Fibroblast of lung (primary cell): ENCODE results near the gene SGPL1. TPM values are rescaled to one million over a fixed set of nuclear protein-coding genes. Genes with fewer than 3 reads are reported as not detected.

Experiments used
- DNase-seq, 2 donors: peaks; one replicate each; pipeline versions ENCODE4 v3.0.0 to v3.0.0-alpha.2; 2010; ENCODE audit warnings: low read depth in 2 of 2
- H2AFZ ChIP-seq: 2 replicates; pipeline ENCODE4 v1.5.1; 2012; ENCODE audit warnings: low read length, control low read depth, inconsistent platforms
- H3K27ac ChIP-seq: 2 replicates; pipeline ENCODE4 v1.5.1; 2011; ENCODE audit warnings: low read length, control low read depth; ENCODE audit not compliant: insufficient read depth
- H3K27me3 ChIP-seq: 2 replicates; pipeline ENCODE4 v1.5.1; 2011; ENCODE audit warnings: mild to moderate bottlenecking, low read length; ENCODE audit not compliant: control insufficient read depth, insufficient read depth
- H3K36me3 ChIP-seq: 2 replicates; pipeline ENCODE4 v1.5.1; 2011; ENCODE audit warnings: low read length; ENCODE audit not compliant: control insufficient read depth, insufficient read depth
- H3K4me1 ChIP-seq: 2 replicates; pipeline ENCODE4 v1.5.1; 2011; ENCODE audit warnings: low read length; ENCODE audit not compliant: control insufficient read depth, insufficient read depth; ENCODE audit errors: extremely low read depth
- H3K4me2 ChIP-seq: 2 replicates; pipeline ENCODE4 v1.5.1; 2011; ENCODE audit warnings: low read length, control low read depth; ENCODE audit not compliant: insufficient read depth; ENCODE audit errors: extremely low read depth
- H3K4me3 ChIP-seq, 4 experiments: fragments of 200-600 bp in 1 of 4; sonication (generic) in 1 of 4; replicated peaks in 1 of 4; 2 replicates each; pipeline ENCODE4 v1.5.1; 2011 to 2016; ENCODE audit warnings: low read length in 4 of 4, low read depth in 3 of 4, mild to moderate bottlenecking in 3 of 4, control low read depth in 2 of 4, inconsistent platforms in 1 of 4, mixed read lengths in 1 of 4; ENCODE audit not compliant: insufficient read depth in 1 of 4; ENCODE audit errors: control extremely low read depth in 1 of 4
- H3K79me2 ChIP-seq: 2 replicates; pipeline ENCODE4 v1.5.1; 2012; ENCODE audit warnings: mild to moderate bottlenecking, low read length, inconsistent platforms; ENCODE audit not compliant: control insufficient read depth, insufficient read depth
- H3K9ac ChIP-seq: 2 replicates; pipeline ENCODE4 v1.5.1; 2011; ENCODE audit warnings: mild to moderate bottlenecking, low read length, control low read depth; ENCODE audit not compliant: insufficient read depth
- H3K9me3 ChIP-seq: 2 replicates; pipeline ENCODE4 v1.5.1; 2012; ENCODE audit warnings: low read depth, low read length; ENCODE audit not compliant: control insufficient read depth, insufficient read depth
- H4K20me1 ChIP-seq: 2 replicates; pipeline ENCODE4 v1.5.1; 2011; ENCODE audit warnings: low read length; ENCODE audit not compliant: control insufficient read depth, insufficient read depth; ENCODE audit errors: extremely low read depth
- CTCF ChIP-seq, 2 donors: IDR thresholded peaks in 1 of 2; conservative IDR thresholded peaks in 1 of 2; 1 replicate in 1 of 2; 2 replicates in 1 of 2; pipeline ENCODE4 v1.5.1; 2011 to 2012; ENCODE audit warnings: low read length in 2 of 2, control low read depth in 1 of 2, inconsistent platforms in 1 of 2, low read depth in 1 of 2, mild to moderate bottlenecking in 1 of 2
- EZH2 ChIP-seq: IDR thresholded peaks from 2 replicates; pipeline ENCODE4 v1.5.1; 2012; ENCODE audit warnings: low read length, control low read depth, mild to moderate bottlenecking; ENCODE audit errors: missing control alignments
- polyA plus RNA-seq, 2 donors: library from polyadenylated mRNA; depleted of rRNA in 1 of 2; stranded (reverse) in 1 of 2; unstranded in 1 of 2; fragments of >200 nt; gene quantifications; 2 replicates each; pipeline ENCODE4 v1.2.1, GENCODE V29; 2011 to 2012; ENCODE audit warnings: missing spikeins in 1 of 2
- total RNA-seq: library from RNA; depleted of rRNA; stranded (reverse); fragments of >200 nt; gene quantifications from 2 replicates; pipeline ENCODE4 v1.2.1, GENCODE V29; 2014

The SGPL1 gene
- total and polyA plus RNA-seq, 2 donors (not counting 1 experiment from before 2014, with no cell fraction given) = 21.2 to 40.3 TPM

GRCh38 chr10:70812814-70813213, 2.9 kb upstream of the SGPL1 start:
- no peak for DNase-seq
- no peak overlapping the region for H2AFZ ChIP-seq
- H3K27me3 ChIP-seq = peaks cover 2% of the 10 kb centered on the region
- H3K4me3 ChIP-seq = no peak overlapping the region
- H3K79me2 ChIP-seq = no peaks in the 10 kb centered on the region
- no peaks in the 10 kb centered on the region for H3K4me1 ChIP-seq
- H3K9ac ChIP-seq = no peak overlapping the region
- H3K27ac ChIP-seq = no peak overlapping the region
- H4K20me1 ChIP-seq = no peaks in the 10 kb centered on the region
- H3K4me2 ChIP-seq = no peak overlapping the region
- no peaks in the 10 kb centered on the region for H3K9me3 ChIP-seq
- TF ChIP-seq EZH2 (no peak), CTCF (conservative IDR thresholded peaks at IDR 0.05 in 1 of 2, IDR thresholded peaks at IDR 0.05 in 1 of 2; ENCODE audit: low read depth in 1 of 2, low read length in 2 of 2) (no peak)
- no peaks in the 10 kb centered on the region for H3K36me3 ChIP-seq

GRCh38 chr10:70814126-70814525, 1.6 kb upstream of the SGPL1 start:
- H3K4me2 ChIP-seq = no peak overlapping the region
- peaks cover 2% of the 10 kb centered on the region for H3K27me3 ChIP-seq
- DNase-seq = no peak
- TF ChIP-seq CTCF (conservative IDR thresholded peaks at IDR 0.05 in 1 of 2, IDR thresholded peaks at IDR 0.05 in 1 of 2; ENCODE audit: low read depth in 1 of 2, low read length in 2 of 2) (no peak), EZH2 (no peak)
- no peaks in the 10 kb centered on the region for H3K9me3 ChIP-seq
- H3K9ac ChIP-seq = no peak overlapping the region
- no peaks in the 10 kb centered on the region for H3K79me2 ChIP-seq
- H4K20me1 ChIP-seq = no peaks in the 10 kb centered on the region
- no peak overlapping the region for H3K27ac ChIP-seq
- H3K36me3 ChIP-seq = peaks cover 1% of the 10 kb centered on the region
- H2AFZ ChIP-seq = no peak overlapping the region
- H3K4me3 ChIP-seq = no peak overlapping the region
- H3K4me1 ChIP-seq = no peaks in the 10 kb centered on the region

GRCh38 chr10:70816220-70816894, 609 bp downstream of the SGPL1 start:
- H3K36me3 ChIP-seq = peaks cover 1% of the 10 kb centered on the region
- peak overlapping the region; percentile 79 for H3K27ac ChIP-seq
- no peaks in the 10 kb centered on the region for H4K20me1 ChIP-seq
- H3K9ac ChIP-seq = peak overlapping the region; percentile 81
- H3K4me2 ChIP-seq = peak overlapping the region; percentile 46
- no peaks in the 10 kb centered on the region for H3K9me3 ChIP-seq
- no peak for TF ChIP-seq EZH2
- no peak for TF ChIP-seq CTCF (conservative IDR thresholded peaks at IDR 0.05 in 1 of 2, IDR thresholded peaks at IDR 0.05 in 1 of 2; ENCODE audit: low read depth in 1 of 2, low read length in 2 of 2)
- peak overlapping the region; percentile 83 for H2AFZ ChIP-seq
- peak; percentile 86 to 93 for DNase-seq
- H3K4me3 ChIP-seq = peak overlapping the region; percentile 67 to 91 (median 84)
- H3K27me3 ChIP-seq = peaks cover 2% of the 10 kb centered on the region
- no peaks in the 10 kb centered on the region for H3K4me1 ChIP-seq
- H3K79me2 ChIP-seq = no peaks in the 10 kb centered on the region
